PC-3 (cell line): Measurements from ENCODE around the gene ZNF697.

Experiments used
- EZH2 ChIP-seq: fragments of 300-600 bp; sonication (generic); IDR thresholded peaks from one replicate; pipeline ENCODE4 v1.6.1; 2017; ENCODE audit warnings: antibody characterized with exemption, mild to moderate bottlenecking, low read length; ENCODE audit not compliant: unreplicated experiment
- TF ChIP-seq, protein P1 (sequence below): fragments of 300-600 bp; sonication (generic); conservative IDR thresholded peaks from 2 replicates; pipeline ENCODE4 v1.5.1; 2017; ENCODE audit warnings: antibody characterized with exemption, low read depth, mild to moderate bottlenecking, low read length

DNA sequence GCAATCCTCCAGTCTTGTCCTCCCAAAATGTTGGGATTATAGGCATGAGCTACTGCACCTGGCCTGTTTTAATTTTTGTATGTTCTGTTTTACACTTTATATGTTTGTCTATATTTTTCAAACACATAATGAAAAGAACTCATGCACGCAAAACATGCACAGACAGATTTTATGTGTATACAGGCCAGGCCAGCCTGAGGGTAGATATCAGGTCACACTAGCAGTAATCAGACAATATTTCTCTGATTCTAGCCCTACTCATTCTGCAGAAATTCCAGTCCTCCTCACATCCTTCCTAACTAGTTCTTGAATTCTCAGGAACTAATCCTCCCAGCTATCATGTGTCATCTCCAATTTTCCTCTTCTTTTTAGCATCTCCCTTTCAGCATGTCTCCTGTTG is 35.8 kb upstream of the ZNF697 start:
- TF ChIP-seq, protein P1, sequence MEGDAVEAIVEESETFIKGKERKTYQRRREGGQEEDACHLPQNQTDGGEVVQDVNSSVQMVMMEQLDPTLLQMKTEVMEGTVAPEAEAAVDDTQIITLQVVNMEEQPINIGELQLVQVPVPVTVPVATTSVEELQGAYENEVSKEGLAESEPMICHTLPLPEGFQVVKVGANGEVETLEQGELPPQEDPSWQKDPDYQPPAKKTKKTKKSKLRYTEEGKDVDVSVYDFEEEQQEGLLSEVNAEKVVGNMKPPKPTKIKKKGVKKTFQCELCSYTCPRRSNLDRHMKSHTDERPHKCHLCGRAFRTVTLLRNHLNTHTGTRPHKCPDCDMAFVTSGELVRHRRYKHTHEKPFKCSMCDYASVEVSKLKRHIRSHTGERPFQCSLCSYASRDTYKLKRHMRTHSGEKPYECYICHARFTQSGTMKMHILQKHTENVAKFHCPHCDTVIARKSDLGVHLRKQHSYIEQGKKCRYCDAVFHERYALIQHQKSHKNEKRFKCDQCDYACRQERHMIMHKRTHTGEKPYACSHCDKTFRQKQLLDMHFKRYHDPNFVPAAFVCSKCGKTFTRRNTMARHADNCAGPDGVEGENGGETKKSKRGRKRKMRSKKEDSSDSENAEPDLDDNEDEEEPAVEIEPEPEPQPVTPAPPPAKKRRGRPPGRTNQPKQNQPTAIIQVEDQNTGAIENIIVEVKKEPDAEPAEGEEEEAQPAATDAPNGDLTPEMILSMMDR: no peak
- no peak for TF ChIP-seq EZH2
